CD4-positive, alpha-beta T cell treated with Interleukin-6 at 100 ng/mL for 8 hours (primary cell): ENCODE data around the gene CACNG8.

ENCODE experiments used
- DNase-seq: peaks from one replicate; pipeline ENCODE4 v3.0.0-alpha.2; 2020; ENCODE audit warnings: mixed read lengths, low spot score

The CACNG8 gene

GRCh38 chr19:53992815-53993214 is 30.1 kb downstream of the CACNG8 start:
- no peak for DNase-seq

DNA sequence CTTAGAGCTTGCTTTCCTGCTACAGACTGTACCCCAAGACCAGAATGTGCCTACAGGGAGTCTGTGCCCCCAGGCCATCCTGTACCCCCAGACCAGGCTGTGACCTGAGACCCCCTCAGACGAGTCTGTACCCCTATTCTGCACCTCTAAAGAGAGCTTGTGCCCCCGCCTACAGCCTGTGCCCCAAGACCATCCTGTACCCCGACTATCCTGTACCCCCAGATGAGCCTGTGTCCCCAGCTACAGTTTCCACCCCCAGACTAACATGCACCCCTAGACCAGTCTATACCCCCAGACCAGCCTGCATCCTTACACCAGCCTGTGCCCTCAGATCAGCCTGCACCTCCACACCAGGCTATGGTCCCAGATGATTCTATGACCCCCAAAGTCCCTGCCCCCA is 30.7 kb downstream of the CACNG8 start:
- no peak for DNase-seq

- no peak for DNase-seq
Measured at GRCh38 chr19:53994811-53995210, 32.1 kb downstream of the CACNG8 start.

DNA sequence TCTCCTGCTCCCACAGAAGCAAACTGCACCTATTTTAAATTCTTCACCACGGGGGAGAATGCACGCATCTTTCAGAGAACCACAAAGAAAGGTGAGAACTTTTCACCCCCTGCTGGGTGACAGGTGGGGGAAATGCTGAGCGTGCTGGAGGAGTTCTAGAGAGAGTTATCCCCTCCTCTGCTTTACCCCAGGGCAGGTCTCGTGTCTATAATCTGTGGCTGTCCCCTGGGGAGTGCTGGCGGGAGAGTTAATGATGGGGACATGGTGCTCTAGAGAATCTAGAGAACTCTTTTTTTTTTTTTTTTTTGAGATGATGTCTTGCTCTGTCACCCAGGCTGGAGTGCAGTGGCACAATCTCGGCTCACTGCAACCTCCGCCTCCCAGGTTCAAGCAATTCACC is 35.5 kb downstream of the CACNG8 start:
- no peak for DNase-seq

DNA sequence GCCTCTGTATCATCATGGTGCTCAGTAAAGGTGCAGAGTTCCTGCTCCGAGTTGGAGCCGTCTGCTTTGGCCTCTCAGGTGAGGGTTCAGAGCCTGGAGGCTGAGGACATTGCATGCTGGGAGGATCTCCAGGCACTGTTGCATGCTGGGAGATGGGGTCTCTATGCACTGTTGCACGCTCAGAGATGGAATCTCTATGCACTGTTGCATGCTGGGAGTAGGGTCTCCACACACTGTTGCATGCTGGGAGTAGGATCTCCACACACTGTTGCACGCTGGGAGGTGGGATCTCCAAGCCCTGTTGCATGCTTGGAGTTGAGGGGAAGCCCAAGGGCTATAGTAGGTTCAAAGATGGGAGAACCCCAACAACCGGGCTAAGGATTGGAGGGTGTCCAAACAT is 37.0 kb downstream of the CACNG8 start:
- no peak for DNase-seq

DNA sequence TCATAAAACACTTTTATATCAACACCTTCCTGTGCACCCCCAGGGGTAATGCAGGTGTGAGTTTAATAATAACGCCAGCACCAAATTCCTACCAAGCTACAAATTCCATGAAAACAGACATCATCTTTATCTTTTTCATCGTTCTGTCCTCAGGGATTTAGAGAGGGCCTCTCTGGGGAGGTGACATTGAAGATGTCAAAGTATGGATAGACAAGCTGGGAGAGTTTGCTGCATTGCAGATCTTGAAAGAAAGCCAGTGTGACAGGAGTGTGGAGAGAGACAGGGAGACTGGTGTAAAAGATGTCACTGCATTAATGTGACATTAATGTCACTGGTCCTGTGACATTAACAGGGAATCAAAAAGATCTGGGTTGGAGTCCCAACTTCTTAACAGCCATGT is 38.8 kb downstream of the CACNG8 start:
- no peak for DNase-seq

DNA sequence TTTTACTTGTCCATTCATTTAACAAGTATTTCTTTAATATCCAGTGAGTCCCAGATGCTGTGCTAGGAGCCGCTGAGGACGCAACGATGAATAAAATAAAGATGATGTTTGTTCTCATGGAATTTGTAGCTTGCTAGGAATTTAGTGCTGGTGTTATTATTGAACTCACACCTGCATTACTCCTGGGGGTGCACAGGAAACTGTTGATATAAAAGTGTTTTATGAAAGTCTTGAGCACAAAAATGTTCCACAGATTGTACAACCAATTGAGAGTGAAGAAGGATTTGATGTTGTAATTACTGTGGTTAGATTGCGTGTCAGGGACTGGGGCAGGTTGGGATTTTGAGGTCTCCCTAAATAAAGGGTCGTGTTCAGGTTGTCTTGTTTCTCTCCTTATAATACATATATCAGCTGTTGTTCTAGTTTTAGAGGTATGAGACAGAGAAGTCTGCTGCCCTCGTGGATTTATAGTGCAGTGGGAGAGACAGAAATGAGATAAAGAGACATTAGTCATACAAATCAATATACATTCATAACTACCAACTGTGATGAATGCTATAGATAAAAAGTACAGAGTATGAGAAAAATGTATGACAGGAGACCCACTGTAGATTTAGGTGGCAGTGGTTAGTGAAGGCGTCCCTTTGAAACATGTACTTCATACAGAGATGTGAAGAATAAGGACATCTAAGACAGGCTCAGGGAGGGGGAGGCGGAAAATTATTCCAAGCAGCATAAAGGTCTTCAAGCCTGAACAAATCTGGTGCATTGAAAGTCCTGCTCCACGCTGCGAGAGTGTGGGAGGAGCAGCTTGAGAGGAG is 40.0 kb downstream of the CACNG8 start:
- DNase-seq, result no peak

GRCh38 chr19:54009440-54009839 is 46.7 kb downstream of the CACNG8 start:
- no peak for DNase-seq

GRCh38 chr19:54010474-54010873 is 47.7 kb downstream of the CACNG8 start:
- no peak for DNase-seq

DNA sequence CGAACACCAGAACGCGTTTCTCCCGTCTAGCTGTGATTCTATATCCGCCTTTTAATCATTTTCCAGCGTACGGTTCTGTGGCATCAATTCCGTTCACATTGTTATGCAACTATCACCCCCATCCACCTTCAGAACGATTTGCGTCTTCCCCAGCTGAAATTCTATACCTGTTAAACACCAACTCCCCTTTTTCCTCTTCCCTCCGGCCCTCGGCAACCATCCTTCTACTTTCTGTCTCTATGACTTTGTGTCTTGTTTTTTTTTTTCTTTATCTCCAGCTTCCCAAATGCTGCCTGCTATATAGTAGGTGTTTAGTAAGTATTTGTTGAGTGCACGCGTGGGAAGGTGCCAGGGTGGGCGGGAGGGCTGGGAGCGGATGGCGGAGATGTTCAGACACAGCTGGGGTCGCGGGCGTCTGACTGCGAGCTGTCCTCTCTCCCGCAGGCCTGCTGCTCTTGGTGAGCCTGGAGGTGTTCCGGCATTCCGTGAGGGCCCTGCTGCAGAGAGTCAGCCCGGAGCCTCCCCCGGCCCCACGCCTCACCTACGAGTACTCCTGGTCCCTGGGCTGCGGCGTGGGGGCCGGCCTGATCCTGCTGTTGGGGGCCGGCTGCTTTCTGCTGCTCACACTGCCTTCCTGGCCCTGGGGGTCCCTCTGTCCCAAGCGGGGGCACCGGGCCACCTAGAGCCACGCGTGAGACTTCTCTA is 48.9 kb downstream of the CACNG8 start:
- no peak for DNase-seq

DNA sequence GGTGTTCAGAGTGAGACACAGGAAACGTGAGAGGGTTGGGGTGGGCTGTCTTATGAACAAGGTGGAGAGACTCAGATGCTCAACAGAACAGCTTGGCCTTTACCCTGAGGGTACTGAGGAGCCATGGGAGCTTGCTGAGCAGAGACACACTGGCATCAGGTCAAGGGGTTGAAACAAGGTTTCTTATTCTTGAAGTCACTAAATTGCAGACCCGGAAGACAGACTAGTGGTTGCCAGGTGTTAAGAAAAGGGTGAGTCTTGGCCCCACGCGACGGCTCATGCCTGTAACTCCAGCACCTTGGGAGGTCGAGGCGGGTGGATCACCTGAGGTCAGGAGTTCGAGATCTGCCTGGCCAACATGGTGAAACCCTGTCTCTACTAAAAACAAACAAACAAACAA is 51.1 kb downstream of the CACNG8 start:
- DNase-seq, result no peak

DNA sequence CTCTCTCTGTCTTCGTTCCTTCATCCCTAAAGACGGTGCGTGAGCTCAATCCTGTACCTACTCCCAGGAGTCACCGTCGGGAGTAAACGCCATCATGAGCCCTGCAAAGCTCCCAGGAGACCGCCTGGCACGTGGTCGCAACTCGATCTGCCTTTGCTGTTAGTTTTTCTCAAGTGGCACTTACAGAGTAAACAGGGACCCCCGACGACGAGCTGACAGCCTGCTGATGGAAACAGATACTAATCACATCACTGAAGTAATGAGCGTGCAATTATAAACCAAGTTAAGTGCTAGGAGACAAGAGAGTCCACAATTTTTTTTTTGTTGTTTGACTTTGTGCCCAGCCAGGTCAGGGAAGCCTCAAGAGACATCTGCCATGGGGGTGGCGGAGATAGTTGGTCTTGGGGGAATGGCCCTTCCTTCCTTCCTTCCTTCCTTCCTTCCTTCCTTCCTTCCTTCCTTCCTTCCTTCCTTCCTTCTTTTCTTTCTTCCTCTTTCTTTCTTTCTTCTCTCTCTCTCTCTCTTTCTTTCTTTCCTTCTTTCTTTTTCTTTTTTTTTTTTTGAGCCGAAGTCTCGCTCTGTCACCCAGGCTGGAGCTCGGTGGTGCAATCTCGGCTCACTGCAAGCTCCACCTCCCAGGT is 52.3 kb downstream of the CACNG8 start:
- no peak for DNase-seq

GRCh38 chr19:54017261-54017660 is 54.5 kb downstream of the CACNG8 start:
- no peak for DNase-seq

DNA sequence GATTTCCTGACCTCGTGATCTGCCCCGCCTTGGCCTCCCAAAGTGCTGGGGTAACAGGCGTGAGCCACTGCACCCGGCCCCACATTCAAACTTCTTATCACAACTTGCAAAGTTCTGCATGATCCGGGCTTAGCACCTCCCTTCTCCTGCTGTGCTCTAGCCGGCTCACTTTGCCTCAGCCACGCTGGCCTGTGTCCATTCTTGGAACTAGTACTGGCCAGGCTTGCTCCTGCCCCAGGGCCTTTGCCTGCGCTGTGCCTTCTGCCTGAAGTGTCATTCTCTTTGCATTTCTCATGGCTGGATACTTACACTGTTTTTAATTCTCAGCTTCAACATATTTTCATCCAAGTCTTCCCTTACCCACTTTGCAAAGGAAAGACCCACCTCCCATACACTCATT is 58.6 kb downstream of the CACNG8 start:
- no peak for DNase-seq

DNA sequence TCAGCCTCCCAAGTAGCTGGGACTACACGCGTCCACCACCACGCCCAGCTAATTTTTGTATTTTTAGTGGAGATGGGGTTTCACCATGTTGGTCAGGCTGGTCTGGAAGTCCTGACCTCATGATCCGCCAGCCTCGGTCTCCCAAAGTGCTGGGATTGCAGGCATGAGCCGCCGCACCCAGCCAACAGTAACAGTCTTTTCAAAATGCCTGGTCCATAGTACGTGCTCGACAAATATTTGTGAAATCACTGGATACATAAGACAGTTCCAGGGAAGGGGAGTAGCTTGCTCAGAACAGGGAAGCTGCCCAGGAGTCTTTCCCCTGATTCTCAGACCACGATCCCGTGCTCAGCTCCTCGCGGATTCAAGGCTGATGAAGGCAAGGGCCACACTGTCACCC is 59.2 kb downstream of the CACNG8 start:
- no peak for DNase-seq

GRCh38 chr19:54023191-54023590 is 60.5 kb downstream of the CACNG8 start:
- DNase-seq, result no peak

DNA sequence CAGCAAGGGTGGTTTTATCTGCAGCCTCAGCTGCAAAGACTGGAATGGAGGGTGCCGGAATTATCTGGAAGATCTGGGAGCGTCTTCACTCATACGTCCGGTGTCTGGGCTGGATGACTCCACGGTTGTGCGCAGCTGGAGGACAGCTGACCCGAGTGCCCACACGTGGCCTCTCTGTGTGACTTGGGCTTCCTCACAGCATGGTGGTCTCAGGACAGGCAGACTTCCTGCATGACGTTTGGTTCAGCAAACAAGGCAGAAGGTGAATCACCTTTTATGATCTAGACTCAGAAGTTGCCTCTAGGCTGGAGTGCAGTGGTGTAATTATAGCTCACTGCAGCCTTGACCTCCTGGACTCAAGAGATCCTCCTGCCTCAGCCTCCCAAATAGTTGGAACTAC is 61.9 kb downstream of the CACNG8 start:
- DNase-seq, result no peak

DNA sequence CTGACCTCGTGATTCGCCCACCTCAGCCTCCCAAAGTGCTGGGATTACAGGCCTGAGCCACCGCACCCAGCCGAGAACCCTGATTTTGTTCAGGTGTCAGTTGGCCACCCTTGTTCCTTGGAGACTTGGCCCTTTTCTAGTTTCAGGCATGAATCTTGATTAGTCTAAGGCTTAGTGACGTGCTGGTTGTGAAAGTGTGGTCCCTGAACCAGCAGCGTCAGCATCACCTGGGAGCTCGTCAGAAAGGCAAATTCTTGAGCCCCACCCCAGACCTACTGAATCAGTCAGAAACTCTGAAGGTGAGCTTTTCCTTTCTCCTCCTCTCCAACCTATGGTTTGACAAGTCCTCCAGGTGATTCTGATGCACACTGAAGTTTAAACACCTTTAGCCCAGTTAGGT is 63.9 kb downstream of the CACNG8 start:
- DNase-seq, result no peak

GRCh38 chr19:54029301-54029700 is 66.6 kb downstream of the CACNG8 start:
- DNase-seq, result no peak

DNA sequence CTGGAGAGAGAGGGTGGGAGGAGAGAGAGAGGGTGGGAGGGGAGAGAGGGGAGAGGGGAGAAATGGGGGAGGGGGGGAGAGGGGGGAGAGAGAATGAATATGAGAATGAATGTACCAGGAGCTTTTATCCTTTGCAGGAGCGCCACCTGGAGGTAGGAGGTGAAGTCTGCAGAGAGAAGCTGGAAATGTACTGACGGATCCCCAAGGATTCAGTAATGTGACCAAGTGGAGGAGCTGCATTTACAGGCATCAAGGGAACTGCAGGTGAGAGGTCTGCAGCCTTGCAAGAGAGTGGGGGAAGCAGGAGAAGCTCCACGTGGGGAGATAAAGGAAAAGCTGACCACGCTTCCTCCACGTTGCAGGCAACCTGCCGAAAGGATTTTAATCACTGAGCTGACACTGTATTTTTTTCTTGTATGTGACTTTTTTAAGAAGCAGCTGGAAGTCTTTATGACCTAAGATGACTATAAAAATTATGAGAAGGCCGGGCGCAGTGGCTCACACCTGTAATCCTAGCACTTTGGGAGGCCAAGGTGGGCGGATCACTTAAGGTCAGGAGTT is 67.3 kb downstream of the CACNG8 start:
- peak; percentile 32 for DNase-seq

- DNase-seq, result no peak
Measured at GRCh38 chr19:54030895-54031586, 68.3 kb downstream of the CACNG8 start.
